Amniotic epithelial cell (primary cell): ENCODE results near the gene NAPEPLD.
"Not testable (repeated sequence)": the region's sequence is repeated elsewhere in the genome, so short reads cannot be mapped to it uniquely, and the experiment has no call there.

Experiments
- DNase-seq: peaks from one replicate; pipeline ENCODE4 v3.0.0-alpha.2; 2010; ENCODE audit warnings: low read depth

The NAPEPLD gene

DNA sequence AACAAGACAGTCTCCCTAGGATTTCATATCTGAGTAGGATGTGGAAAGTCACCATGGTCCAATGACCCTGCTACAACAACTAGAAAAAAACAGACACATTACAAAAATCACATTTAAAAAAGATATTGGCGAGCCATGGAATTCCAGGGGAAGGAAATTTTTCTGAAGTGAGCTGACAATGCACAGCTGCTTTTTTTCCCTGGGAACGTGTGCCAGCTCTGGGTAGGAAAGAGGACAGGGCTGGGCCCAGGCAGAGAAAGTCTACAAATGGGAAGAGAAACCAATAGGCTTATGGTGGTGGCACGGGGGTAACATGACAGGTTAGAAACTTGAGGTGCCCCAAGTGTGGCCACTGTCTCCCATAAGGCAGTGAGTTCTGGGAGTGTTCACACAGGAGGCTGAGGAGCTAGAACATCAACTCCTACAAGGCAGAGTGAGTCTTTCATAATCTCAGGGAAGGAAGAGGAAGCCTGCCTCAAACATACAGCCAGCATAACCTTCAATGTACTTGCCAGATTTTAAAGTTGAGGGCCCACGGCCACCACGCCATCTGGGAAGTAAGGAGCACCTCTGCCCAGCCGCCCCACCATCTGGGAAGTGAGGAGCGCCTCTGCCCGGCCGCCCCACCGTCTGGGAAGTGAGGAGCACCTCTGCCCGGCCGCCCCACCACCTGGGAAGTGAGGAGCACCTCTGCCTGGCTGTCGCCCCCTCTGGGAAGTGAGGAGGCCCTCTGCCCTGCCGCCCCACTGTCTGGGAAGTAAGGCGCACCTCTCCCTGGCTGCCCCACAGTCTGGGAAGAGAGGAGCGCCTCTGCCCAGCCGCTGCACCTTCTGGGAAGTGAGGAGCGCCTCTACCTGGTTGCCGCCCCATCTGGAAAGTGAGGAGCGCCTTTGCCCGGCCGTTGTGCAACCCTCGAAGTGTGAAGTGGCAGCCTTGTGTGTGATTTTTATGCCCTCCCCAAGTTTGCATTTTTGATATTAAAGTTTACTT, 80.2 kb downstream of the NAPEPLD start:
- DNase-seq: no peak

GRCh38 chr7:103065667-103066066, 83.2 kb downstream of the NAPEPLD start:
- DNase-seq: peak; percentile 42

- no peak for DNase-seq
Measured at GRCh38 chr7:103063895-103064294, 85.0 kb downstream of the NAPEPLD start.

DNA sequence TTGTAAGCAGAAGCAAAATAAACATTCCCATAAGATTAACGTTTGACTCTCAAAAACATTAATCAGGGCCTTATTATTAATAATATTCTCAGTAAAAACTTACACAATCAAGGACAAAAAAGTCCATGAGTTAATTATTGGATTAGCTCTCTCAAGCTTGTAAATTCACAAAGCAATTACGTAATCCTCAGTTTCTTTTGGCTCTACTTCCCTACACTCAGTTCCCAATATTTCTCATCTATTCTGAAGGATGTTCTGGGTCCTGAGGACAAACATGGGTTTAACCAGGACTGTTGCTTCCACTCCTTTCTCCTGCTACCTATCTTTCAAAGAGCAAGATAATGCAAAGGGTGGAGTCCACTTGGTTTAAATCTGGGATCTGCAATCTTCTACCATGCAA, 89.4 kb downstream of the NAPEPLD start:
- no peak for DNase-seq

- no peak for DNase-seq
Measured at GRCh38 chr7:103058122-103058521, 90.8 kb downstream of the NAPEPLD start.

DNA sequence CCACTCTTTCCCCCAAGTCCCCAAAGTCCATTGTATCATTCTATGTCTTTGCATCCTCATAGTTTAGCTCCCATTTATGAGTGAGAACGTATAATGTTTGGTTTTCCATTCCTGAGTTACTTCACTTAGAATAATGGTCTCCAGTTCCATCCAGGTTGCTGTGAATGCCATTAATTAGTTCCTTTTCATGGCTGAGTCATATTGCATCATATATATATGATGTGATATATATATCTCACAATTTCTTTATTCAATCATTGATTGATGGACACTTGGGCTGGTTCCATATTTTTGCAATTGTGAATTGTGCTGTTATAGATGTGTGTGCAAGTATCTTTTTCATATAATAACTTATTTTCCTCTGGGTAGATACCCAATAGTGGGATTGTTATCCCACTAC, 92.9 kb downstream of the NAPEPLD start:
- DNase-seq: not testable (repeated sequence)

GRCh38 chr7:103051519-103051918, 97.4 kb downstream of the NAPEPLD start:
- no peak for DNase-seq
